Right hindlimb (tissue), 1 donor: ENCODE results near the gene CRYBA4.
"Not testable (repeated sequence)": the region's sequence is repeated elsewhere in the genome, so short reads cannot be mapped to it uniquely, and the experiment has no call there.

Experiments
- DNase-seq: peaks from one replicate; pipeline ENCODE4 v3.0.0-alpha.2; 2018

The CRYBA4 gene

GRCh38 chr22:26597480-26597879, 24.3 kb upstream of the CRYBA4 start:
- DNase-seq, result no peak

DNA sequence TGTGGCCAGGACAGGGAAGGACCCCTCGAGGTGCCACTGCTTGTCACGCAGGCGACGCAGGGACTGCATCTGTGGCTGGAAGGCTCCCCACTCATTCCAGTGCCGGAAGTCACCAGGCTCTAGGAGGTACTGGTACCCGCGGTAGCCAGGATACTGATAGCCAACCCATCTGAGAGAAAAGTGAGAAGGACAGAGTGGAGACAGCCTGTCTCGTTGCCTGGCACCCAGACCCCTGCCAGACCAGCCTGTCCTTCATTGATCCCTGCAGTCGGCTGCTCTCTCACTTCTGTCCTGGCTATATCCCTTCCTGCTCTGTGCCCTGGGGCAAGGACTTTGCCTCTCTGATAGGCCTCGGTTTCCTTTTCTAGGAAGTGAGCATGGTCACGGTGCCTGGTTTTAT, 22.3 kb upstream of the CRYBA4 start:
- no peak for DNase-seq

GRCh38 chr22:26601726-26602125, 20.0 kb upstream of the CRYBA4 start:
- DNase-seq, result no peak

- no peak for DNase-seq
Measured at GRCh38 chr22:26602127-26602526, 19.6 kb upstream of the CRYBA4 start.

- no peak for DNase-seq
Measured at GRCh38 chr22:26604368-26604767, 17.4 kb upstream of the CRYBA4 start.

DNA sequence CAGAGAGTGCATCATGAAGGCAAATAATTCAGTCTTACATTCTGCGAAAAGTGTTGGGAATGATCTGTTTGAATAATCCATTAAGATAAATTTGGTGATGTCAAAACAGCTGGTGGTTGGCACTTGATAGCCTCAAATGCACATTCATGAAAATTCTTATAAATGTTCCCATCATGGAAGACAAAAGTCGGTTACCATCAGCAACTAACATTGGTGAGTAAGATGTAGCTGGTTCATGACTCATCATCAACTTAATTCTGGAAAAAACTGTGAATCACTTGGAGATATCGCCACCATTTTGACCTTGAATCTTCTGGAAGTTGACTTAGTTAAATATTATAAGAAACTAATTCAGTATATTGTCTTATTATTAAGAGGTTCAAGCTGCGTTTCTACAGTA, 15.2 kb upstream of the CRYBA4 start:
- no peak for DNase-seq

GRCh38 chr22:26608129-26608528, 13.6 kb upstream of the CRYBA4 start:
- DNase-seq, result no peak

- DNase-seq, result no peak
Measured at GRCh38 chr22:26609287-26609686, 12.5 kb upstream of the CRYBA4 start.

GRCh38 chr22:26610072-26610958, 11.4 kb upstream of the CRYBA4 start:
- peak; percentile 71 for DNase-seq

- no peak for DNase-seq
Measured at GRCh38 chr22:26610996-26611395, 10.8 kb upstream of the CRYBA4 start.

DNA sequence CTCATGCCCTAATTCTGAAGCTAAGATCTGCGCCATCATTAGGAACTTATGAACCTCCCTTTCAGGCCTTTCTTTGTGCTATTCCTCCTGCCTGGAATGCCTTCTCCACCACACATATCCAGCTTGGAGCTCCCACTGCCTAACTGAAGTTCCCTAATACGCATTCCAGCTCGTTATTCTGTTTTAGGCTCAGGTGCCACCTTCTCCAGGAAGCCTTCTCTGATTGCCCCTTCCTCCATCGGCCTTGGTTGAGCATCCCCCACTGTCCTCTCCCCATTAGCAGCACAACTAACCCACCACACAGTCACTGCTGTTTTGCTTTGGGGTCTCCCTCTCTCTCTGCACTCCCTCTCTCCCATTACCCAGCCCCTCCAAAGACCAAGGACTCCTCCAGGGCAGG, 9.1 kb upstream of the CRYBA4 start:
- DNase-seq, result no peak

GRCh38 chr22:26613753-26614152, 8.0 kb upstream of the CRYBA4 start:
- DNase-seq, result not testable (repeated sequence)

- DNase-seq, result no peak
Measured at GRCh38 chr22:26614322-26614721, 7.4 kb upstream of the CRYBA4 start.

GRCh38 chr22:26615149-26615548, 6.6 kb upstream of the CRYBA4 start:
- no peak for DNase-seq

- DNase-seq, result no peak
Measured at GRCh38 chr22:26615830-26616435, 5.8 kb upstream of the CRYBA4 start.

GRCh38 chr22:26616650-26617049, 5.1 kb upstream of the CRYBA4 start:
- DNase-seq, result no peak

DNA sequence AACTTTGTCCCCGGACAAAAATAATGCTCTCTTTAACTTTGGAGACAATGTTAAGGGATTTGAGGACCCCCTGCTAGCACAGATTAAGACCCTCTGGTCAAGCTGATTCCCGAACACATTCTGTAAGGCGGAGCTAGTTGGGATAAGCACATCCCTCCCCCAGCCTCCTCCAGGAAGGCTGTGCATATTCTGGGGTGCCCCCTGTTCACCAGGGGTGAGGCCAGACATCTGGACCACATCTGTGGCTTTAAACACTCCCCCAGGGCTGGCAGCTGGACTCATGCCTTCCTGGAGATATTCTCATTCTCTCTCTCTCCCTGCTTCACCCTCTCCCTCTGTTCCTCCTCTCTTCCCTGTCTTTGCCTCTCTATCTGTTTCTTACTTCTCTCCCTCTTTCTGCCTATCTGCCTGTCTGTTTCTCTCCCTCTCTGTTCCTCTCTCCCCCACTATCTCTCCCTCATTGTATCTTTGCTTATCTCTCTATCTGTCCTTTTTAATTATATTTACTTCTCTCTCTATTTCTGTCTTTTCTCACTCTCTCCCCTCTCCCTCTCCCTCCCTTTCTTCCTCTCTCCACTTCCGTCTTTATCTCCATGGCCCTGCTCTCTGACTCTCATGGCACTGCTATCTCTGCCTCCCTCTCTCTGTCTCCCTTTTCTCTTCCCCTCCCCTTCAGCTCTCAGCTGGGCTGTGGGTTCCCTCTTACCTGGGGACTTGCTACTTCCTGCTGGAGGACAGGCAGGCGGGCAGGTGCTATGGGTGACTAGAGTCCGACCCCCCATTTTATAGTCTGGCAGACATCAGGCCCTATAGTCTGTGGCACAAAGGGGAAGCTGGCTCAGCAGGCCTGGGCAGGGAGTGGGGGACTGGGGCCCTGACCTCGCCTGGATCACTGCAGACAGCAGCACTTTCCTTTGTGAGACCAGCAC, 4.2 kb upstream of the CRYBA4 start, which contains the start of gene CRYBB1:
CRYBB1 (minus strand) TSS at position 757 of the 929 bp plus-strand sequence. CDS start 1,708 bp downstream, outside the sequence.
- no peak for DNase-seq

GRCh38 chr22:26618455-26618854, 3.3 kb upstream of the CRYBA4 start:
- DNase-seq, result no peak

GRCh38 chr22:26619510-26619909, 2.3 kb upstream of the CRYBA4 start:
- DNase-seq, result no peak

DNA sequence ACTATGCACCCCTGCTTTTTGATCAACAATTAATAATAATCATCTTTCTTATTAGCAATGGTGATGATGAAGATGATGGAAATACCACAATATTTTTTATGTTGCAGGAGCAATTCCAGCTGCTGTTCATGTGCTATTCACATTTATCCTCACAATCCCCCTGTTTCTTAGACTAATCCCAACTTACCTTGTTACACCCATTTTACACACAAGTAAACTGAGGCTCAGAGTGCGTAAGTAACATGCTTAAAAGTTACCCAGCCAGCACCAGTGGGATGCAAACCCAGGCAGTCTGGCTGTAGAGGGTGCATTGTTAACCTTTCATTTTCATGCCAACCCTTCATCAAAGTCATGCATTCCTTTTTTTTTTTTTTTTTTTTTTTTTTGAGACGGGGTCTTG, 1.6 kb upstream of the CRYBA4 start:
- DNase-seq, result no peak

GRCh38 chr22:26623984-26624383, 2.2 kb downstream of the CRYBA4 start:
- no peak for DNase-seq

DNA sequence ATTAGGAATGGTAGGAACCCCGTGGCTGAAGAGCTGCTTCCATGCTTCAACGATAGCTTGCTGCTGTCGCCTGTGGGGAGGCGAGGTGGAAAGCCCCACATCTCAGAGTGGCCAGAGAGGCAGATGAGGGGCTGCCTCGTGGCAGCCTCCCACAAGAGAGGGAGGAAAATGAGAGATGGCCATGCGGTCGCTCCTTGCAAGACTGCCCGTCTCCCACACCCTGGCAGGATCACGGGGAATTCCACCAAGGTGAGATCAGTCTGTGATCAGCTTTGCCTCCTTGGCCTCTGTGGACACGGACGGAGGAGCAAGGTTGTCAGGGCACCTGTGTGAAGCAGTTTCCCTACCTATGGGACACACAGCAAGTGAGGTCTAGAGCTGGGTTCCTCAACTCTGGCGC, 3.0 kb downstream of the CRYBA4 start:
- no peak for DNase-seq
